Stimulated activated CD4-positive, alpha-beta T cell treated with anti-CD3 and anti-CD28 coated beads, Interleukin-4, amount 100 ng/mL, for 1 hour (primary cell): Measurements from ENCODE around the gene VEGFB.

Experiments used
- DNase-seq: peaks from one replicate; pipeline ENCODE4 v3.0.0-alpha.2; 2020

The VEGFB gene

DNA sequence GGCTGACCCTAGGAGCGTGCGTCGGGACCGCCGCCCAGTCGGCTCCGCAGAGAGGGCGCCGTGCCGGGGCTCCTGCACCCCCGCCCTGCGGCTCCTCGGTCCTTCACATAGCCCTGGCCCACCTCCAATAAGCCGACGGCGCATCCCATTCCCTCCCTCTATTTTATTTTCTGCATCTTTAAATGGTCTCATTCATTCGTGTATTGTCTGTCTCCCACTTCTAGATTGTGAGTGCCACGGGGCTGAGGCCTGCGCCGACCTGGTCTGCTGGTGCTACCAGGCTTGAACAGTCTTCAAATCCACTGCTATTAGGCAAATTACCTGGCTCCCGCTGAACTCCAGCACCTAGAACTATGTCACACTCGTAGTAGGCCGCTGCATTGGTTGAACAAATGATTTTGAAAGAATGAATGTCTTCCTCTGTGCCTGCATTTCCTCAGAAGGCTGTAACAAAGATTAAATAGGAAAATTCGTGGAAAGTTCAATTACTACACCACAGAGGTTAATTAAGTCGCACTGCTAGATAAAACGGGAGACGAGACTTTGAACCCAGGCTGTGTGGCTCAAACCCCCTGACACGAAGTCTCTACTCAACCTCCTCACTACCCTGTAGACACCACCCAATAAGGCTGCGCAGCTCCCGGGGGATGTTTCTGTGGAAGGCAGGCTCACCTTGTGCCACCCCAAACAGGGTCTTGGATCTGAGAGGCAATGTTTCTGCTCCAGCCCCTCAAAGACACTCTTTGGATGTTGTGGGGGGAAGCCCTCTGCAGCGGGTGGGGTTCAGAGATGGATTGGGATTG lies 13.5 kb downstream of the VEGFB start:
- DNase-seq, result no peak

DNA sequence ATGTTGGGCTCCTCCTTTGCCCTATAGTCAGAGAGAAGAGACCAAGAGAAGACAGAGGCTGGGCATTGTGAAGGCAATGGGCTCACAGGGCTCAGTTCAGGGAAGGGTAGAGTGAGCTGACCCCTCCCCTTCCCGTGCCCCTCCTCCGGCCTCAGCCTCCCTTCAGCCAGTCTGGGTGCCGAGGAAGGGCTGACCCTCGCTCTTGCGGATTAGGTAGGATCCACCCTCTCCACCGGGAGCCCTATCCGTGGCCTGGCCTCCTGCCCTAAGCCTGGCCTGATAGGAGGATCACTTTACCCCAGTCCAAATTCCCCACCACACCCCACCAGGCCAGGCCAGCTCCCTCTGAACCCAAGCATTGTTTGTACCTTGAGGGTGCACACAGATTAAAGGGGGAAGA lies 14.2 kb downstream of the VEGFB start:
- DNase-seq, result no peak

DNA sequence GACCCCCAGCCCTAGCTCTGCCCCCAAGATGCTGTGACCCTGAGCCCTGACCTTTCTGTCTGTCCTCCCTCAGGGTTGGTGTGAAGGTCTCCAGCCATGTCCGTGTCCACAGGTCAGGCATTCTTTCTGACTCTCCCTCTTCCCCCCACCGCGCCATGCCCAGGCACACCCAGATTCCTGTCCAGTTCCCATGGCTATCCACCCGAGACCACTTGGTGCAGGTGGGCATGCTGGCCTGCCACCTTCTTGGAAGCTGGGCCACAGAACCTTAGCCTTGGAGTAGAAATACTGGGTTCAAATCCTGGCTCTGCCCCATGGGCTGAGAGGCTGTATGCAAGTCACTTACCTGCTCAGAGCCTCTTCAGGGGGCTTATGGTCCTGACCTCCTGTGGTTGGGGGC lies 14.7 kb downstream of the VEGFB start:
- no peak for DNase-seq

DNA sequence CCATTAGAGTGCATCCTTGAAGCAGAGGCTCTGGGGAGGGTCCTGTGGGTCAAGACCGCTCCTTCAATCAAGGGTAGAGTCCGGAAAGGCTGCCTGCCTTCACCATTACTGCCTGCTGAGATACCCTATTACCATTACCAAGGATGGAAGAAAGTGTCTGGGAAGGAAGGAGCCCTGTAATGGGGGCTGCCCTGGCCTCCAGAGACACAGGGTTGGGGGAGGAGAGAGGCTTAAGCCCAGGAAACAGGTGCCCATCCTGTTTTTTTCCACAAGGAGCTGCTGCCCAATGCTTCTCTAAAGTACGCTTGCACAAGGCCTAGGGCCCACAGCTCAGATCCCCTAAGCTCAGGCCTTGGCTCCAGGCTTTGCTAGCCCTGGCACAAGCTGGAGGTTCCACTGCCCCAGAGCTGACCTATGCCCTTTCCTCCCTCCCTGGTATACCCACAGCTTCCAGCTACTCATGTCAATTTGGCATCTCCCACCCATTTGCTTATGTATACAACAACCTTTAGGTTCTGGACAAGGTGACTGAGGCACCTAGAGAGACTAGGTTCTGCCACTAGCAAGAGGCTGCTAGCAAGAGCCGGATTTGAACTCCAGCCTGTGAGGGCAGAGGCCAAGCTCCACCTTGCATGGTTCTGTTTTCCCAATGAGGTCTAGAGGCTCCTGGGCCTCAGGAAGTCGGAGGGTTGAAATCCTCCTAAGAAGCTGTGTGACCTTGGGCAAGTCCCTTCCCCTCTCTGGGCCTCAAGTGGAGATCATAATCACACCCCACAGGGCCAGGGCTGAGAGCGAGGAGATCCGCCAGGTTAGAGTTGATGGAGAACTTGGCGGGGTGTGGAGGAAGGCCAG lies 15.4 kb downstream of the VEGFB start:
- DNase-seq, result no peak

DNA sequence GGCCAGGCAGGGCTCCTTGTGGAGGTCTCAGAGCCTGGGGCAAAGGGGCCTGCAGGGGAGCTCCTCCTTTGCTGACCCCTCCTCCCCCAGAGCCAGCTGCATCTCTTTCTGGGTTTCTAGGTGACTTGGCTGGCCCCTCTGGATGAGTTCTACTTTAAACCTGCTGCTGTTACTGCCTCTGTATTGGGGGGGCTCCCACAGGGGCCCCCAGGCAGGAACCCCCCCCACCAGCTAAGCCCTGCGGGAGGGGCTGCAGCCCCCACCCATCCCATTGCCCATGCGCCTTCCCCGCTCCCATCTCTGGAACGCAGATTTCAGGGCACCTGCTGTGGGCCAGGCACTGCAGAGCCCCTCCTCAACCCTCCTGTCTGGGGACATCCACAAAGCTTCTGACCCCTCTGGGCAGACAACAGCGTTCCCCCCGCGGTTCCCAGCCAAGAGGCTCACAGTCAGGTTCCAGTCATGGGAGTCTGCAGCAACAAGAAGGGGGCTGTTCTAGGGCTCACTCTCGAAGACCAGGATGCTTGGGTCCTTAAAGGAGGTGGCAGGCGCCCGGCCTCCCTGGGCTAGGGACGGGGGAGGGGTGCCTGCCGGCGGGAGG lies 16.1 kb downstream of the VEGFB start:
- no peak for DNase-seq

DNA sequence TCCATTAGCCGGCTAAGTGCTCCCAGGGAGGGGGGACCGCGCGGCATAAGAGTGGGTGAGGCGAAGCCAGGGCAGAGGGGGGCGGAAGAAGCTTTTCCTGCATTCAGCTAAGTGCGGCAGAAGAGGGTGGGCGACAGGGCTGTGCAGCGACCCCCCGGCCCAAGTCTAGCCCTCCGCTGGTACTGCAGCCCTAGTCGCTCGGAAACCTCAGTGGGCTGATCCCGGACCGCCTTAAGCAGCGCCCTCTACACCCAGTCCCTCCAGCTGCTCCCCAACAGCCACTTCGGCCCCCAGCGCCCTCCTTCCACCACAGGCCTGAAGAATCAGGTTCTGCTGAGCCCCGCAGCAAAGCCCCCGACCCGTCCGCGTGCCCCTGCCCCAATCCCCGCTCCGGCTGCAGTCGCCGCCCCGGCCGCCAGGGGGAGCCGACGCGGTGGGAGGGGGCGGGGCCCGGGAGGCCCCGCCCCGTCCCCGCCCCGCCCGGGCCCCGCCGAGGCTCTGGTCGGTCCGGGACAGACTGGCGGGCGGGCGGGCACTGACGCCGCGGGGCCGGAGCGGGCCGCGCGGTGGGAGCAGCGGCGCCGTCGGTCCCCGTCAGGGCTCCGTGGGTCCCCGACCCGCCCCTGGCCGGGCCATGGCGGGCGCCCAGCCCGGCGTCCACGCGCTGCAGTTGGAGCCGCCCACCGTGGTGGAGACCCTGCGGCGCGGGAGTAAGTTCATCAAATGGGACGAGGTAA lies 16.8 kb downstream of the VEGFB start, which contains the start of gene PLCB3:
PLCB3 (plus strand) TSS at position 515 of the 737 bp plus-strand sequence; CDS start at position 635, 120 bp downstream.
- DNase-seq, result peak; percentile 64

DNA sequence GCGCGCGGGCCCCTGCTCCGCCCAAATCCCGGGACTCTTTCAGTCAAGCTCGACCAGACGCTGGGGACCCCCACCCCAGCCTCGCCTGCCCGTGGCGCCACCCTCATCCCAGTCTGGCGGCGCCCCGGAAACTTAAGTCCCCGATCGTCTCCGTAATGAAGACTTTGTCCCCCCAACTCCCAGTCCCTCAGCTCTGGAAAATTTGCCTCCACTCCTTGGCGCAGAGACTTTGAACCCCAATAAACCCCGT lies 17.3 kb downstream of the VEGFB start:
- DNase-seq, result no peak

DNA sequence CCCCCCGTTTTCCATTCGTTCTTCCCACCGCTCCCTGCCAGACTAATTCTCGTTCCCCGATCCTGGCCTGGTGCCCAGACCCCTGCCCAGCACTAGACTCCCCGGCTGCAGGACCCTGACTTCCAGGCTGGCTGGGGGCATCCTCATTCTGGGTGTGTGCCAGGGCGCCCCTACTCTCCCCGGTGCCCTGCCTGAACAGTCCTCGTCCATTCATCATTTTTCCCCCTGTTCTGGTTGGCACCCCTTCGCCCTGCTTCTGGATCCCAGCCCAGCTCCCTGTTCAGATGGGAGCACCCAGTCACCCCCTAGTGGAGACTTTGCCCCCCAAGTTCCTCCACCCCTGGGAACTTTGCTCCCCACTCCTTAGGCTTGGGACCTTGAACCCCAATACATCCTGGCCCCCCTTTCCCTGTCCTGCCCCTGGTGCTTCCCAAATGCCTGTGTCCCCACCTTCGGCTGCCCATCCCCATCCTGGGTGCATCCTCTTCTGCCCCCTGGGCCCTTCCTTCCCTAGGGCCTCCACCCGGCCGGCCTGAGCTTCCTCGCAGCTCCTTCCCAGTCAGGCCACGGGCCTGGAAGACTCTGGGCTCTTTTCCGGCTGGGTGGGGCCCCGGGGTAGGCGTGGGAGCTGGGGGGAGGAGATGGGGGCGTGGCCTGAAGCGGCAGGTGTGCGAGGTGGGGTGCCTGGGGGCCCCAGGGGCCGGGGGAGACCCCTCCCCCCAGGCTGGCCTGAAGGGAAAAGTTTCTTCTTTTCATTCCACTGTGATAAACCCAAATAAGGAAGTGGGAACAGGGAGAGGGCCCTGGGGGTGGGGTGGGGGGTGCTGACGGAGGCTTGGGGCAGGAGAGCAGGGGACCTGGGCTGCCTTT lies 17.9 kb downstream of the VEGFB start:
- DNase-seq, result no peak

DNA sequence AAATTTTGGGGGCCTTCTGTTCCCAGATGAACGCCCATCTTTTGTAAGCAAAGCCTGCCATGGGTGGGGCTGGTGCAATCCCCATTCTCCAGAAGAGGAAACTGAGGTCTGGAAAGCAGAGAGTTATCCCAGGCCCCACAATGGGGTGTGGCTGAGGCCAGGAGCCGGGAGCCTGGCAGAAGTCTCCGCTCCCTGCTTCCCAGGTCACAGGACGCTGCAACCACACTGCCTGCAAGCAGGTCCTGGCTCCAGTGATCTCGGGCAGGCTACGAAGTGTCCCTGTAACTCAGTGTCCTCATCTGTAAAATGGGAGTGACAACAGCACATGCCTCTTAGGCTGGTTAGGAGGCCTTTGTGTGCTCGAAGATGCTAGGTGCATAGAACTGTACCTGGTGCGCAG lies 18.7 kb downstream of the VEGFB start:
- DNase-seq, result no peak

DNA sequence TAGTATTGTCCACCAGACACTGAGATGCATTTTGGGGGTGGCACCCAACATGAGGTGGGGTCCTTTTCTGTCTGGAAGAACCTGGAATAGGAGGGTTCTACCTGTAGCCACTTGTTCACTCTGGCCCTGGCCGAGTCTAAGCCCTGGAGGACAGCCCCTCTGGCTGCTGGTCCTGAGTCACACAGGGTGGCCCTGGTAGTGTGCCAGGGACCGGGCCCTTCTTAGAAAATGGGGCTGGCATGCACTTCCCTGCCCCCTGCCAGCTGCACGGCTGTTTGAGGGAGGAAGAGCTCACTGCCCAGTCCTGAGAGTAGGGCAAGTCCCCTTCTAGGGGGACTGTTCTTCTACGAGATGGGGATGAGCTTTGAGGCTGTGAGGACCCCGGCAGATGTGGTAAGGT lies 19.1 kb downstream of the VEGFB start:
- no peak for DNase-seq

DNA sequence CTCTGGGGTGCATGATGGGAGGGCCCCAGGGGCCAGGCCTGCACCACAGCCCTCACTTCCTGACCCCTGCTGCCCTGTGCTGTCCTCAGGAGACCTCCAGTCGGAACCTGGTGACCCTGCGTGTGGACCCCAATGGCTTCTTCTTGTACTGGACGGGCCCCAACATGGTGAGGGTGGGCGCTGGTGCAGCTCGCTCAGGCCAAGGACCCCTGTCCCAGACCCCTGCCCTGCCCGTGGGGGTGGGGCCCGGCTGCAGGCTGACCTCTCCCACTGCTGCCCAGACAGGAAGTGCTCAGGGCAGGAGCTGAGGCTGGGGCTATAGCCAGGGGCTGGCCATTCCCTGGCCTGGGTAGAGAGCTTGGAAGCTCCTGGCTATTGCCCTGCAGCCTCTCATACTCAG lies 19.9 kb downstream of the VEGFB start:
- DNase-seq, result no peak

DNA sequence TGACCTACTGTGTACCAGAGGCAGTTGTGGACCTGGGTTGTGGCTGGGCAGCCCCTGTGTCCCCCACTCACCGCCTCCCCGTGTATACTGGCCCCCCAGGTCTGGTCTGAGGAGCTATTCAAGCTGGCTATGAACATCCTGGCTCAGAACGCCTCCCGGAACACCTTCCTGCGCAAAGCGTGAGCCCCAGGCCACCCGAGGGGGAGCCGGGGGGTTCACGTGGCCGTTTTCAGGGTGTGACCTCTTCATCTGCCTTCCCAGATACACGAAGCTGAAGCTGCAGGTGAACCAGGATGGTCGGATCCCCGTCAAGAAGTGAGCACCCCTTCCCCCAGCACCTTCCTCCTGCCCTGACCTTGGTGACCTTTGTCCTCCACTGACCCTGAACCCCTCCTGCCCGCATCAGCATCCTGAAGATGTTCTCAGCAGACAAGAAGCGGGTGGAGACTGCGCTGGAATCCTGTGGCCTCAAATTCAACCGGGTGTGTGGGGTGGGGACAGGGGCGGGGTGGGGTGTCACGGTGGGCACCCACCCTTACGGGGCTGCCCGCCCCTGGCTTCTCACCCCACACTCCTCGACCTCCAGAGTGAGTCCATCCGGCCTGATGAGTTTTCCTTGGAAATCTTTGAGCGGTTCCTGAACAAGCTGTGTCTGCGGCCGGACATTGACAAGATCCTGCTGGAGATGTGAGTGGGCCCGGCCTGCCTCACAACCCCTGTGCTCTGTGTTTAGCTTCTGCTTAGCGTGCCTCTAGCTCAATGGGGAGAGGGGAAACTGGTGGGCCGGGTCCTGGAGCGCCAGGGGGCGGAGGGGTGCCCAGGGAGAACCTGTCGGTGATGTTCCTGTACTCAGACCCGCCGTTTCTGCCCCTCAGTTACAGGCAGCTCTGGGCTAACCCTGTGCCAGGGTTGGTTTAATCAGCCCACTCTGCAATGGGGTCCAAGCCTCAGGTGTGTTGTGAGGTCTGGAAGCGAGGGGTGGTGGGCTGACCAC lies 21.0 kb downstream of the VEGFB start:
- DNase-seq, result no peak

DNA sequence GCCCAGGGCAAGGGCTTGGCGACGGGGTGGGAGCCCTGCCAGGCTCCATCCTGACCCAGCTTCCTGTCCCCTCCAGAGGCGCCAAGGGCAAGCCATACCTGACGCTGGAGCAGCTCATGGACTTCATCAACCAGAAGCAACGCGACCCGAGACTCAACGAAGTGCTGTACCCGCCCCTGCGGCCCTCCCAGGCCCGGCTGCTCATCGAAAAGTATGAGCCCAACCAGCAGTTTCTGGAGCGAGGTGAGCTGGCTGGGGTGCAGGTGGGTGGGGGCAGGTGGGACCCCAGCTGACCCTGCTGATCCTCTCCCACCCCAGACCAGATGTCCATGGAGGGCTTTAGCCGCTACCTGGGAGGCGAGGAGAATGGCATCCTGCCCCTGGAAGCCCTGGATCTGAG lies 21.9 kb downstream of the VEGFB start:
- no peak for DNase-seq

DNA sequence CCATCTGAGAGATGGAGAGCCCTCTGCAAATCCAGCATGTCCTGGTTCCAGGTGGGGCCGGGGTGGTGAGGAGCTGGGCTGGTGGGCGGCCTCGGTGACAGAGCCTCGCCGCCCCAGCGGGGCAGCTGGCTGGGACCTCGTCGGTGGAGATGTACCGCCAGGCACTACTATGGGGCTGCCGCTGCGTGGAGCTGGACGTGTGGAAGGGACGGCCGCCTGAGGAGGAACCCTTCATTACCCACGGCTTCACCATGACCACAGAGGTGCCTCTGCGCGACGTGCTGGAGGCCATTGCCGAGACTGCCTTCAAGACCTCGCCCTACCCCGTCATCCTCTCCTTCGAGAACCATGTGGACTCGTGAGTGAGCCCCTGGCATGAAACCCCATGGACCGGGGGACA lies 24.0 kb downstream of the VEGFB start:
- DNase-seq, result no peak

DNA sequence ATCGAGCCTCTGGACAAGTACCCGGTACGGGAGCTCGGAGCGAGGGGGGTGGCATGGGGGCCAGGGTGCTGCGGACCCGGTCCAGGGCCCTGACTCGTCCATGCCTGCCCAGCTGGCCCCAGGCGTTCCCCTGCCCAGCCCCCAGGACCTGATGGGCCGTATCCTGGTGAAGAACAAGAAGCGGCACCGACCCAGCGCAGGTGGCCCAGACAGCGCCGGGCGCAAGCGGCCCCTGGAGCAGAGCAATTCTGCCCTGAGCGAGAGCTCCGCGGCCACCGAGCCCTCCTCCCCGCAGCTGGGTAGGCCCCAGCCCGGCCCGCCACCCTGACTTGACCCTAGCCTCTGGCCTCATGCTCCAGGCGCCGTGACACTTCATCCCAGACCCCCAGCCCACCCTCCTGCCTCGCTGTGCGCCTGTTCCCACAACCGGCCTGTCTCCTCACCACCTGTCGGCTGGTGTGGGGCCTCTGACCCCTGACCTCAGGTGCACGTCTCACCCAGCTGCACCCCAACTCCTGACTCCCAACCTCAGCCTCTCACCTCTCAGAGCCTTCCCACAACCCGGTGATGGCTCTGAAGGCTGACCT lies 24.7 kb downstream of the VEGFB start:
- DNase-seq, result no peak

DNA sequence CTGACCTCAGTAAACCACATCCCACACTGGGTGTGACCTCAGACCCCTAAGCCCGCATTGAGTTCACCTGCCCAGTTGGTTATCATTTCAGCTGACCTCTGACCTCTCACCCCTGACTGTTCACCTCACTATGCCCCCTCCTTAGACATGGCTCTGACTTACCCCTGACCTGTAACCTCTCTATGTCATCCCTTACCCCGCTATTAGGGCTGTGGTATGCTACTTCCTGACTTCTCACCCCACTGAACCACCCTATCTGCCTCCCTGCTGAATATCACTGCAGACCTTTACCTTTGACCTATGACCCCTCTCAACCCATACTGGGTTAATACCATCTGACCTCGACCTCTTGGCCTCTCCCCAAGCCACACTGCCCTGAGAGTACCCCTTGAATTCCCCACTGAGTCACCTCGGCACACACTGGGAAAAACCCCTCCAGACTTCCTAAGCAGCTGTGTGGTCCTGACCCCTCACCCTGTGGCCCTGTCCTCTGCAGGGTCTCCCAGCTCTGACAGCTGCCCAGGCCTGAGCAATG lies 25.2 kb downstream of the VEGFB start:
- DNase-seq, result no peak

DNA sequence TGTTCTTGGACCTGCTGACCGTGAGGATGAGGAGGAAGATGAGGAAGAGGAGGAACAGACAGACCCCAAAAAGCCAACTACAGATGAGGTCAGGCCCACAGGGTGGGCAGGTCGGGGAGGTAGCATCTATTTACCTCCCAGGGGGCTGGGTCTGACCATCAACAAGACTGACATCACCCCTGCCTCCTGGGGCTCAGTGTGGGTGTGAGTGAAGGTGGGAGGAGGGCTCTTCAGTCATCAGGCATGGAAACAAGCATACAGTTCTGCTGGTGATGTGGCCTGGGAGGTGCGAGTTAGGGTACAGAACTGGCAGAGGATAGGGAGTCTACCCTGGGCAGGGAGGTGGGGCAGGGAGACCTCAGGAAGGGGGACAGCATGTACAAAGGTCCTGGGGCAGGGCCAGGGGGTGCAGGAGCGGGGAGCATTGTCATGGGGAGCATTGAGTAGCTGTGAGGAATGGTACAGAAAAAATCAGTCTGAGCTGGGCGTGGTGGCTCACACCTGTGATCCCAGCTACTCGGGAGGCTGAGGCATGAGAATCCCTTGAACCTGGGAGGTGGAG lies 25.8 kb downstream of the VEGFB start:
- no peak for DNase-seq

DNA sequence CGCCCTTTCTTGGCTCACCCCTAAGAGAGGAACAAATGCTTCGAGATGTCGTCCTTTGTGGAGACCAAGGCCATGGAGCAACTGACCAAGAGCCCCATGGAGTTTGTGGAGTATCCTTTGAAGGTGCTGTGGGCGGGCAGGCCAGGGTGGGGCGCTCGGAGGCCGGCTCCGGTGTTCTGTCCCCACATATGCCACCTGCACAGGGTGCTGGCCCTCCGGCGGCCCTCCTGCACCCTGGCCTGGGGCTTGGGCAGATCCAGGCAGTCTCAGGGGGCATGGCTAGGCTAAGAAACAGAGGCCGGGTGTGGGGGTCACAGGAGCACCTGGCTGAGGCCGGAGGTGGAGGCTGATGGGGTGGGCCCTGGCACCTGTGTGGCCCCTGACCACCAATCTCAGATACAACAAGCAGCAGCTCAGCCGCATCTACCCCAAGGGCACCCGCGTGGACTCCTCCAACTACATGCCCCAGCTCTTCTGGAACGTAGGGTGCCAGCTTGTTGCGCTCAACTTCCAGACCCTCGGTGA lies 27.2 kb downstream of the VEGFB start:
- DNase-seq, result no peak

DNA sequence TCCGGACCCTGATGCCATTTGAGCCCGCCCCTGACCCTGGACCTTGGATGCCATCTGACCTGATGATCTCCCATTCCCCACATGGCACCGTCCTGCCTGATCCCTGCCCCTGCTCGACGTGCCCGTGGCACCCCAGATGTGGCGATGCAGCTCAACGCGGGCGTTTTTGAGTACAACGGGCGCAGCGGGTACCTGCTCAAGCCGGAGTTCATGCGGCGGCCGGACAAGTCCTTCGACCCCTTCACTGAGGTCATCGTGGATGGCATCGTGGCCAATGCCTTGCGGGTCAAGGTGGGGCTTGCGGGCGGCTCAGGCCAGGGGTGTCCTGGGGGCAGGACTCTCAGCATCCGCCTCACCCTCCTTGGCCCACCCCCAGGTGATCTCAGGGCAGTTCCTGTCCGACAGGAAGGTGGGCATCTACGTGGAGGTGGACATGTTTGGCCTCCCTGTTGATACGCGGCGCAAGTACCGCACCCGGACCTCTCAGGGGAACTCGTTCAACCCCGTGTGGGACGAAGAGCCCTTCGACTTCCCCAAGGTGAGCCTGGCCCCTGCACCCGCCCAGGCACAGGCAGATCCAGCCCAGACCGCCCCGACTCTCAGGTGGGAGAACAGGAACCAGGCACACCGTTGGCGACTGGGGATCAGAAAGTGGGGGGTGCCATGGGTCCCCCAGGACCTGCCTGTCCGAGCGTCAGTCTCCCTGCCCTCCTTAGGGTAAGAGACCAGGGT lies 28.1 kb downstream of the VEGFB start:
- DNase-seq, result no peak
